Neural cell (in vitro differentiated cells): Measurements from ENCODE around the gene ORM1. TPM values are rescaled to one million over a fixed set of nuclear protein-coding genes. Genes with fewer than 3 reads are reported as not detected.
"Not testable (repeated sequence)": the region's sequence is repeated elsewhere in the genome, so short reads cannot be mapped to it uniquely, and the experiment has no call there.

ENCODE experiments used
- H2AFZ ChIP-seq: fragments of 200-600, 300-800 bp; sonication (generic), shearing (Covaris generic); 2 replicates; pipeline ENCODE4 v1.6.0; 2014; ENCODE audit warnings: low read depth, mild to moderate bottlenecking, antibody characterized with exemption, low read length, moderate library complexity
- H3F3A ChIP-seq: fragments of 200-600 bp; shearing (Covaris generic); 2 replicates; pipeline ENCODE4 v1.6.1; 2016; ENCODE audit warnings: mild to moderate bottlenecking, moderate library complexity, mixed read lengths, antibody characterized with exemption, low read length; ENCODE audit not compliant: insufficient read depth, poor library complexity, severe bottlenecking
- H3K27ac ChIP-seq: fragments of 200-600, 300-800 bp; sonication (generic), shearing (Covaris generic); 2 replicates; pipeline ENCODE4 v1.5.1; 2014; ENCODE audit warnings: mild to moderate bottlenecking, low read length, moderate library complexity
- H3K27me3 ChIP-seq: fragments of 300-800, 200-600 bp; sonication (generic), shearing (Covaris generic); 2 replicates; pipeline ENCODE4 v1.6.0; 2014; ENCODE audit warnings: mild to moderate bottlenecking, low read depth, low read length, moderate library complexity; ENCODE audit not compliant: insufficient read depth
- H3K36me3 ChIP-seq: fragments of 300-800, 200-600 bp; sonication (generic), shearing (Covaris generic); 2 replicates; pipeline ENCODE4 v1.5.1; 2014; ENCODE audit warnings: mild to moderate bottlenecking, antibody characterized with exemption, low read length, moderate library complexity; ENCODE audit not compliant: insufficient read depth
- H3K4me2 ChIP-seq: fragments of 300-800, 200-600 bp; sonication (generic), shearing (Covaris generic); 2 replicates; pipeline ENCODE4 v1.6.0; 2014; ENCODE audit warnings: mild to moderate bottlenecking, low read length
- H3K4me3 ChIP-seq: fragments of 300-800, 200-600 bp; sonication (generic), shearing (Covaris generic); 2 replicates; pipeline ENCODE4 v1.5.1; 2014; ENCODE audit warnings: mild to moderate bottlenecking, low read length, moderate library complexity
- H3K79me2 ChIP-seq: fragments of 200-600 bp; shearing (Covaris generic); replicated peaks from 2 replicates; pipeline ENCODE4 v1.6.0; 2014; ENCODE audit warnings: mild to moderate bottlenecking, low read length, moderate library complexity; ENCODE audit not compliant: insufficient read depth
- H3K9ac ChIP-seq: fragments of 300-800, 200-600 bp; sonication (generic), shearing (Covaris generic); 2 replicates; pipeline ENCODE4 v1.6.1; 2016; ENCODE audit warnings: mild to moderate bottlenecking, low read length, mixed read lengths
- H3K9me2 ChIP-seq: fragments of 200-600 bp; shearing (Covaris generic); 2 replicates; pipeline ENCODE4 v1.6.1; 2016; ENCODE audit warnings: mild to moderate bottlenecking, low read length, mixed read lengths; ENCODE audit not compliant: insufficient read depth
- H3K9me3 ChIP-seq: fragments of 200-600, 300-800 bp; sonication (generic), shearing (Covaris generic); 2 replicates; pipeline ENCODE4 v1.6.1; 2016; ENCODE audit warnings: mild to moderate bottlenecking, mixed run types, low read length, moderate library complexity, mixed read lengths
- H4K20me1 ChIP-seq: fragments of 200-600 bp; shearing (Covaris generic); 2 replicates; pipeline ENCODE4 v1.6.1; 2016; ENCODE audit warnings: mild to moderate bottlenecking, mixed run types; ENCODE audit not compliant: insufficient read depth
- EP300 ChIP-seq: fragments of 450-650 bp; conservative IDR thresholded peaks from 2 replicates; pipeline ENCODE4 v1.6.1; 2014; ENCODE audit warnings: antibody characterized with exemption, mild to moderate bottlenecking, moderate library complexity; ENCODE audit not compliant: poor library complexity, severe bottlenecking
- EZH2 ChIP-seq: fragments of 200-600, 300-800 bp; shearing (Covaris generic), sonication (generic); IDR thresholded peaks from 2 replicates; pipeline ENCODE4 v1.6.1; 2014; ENCODE audit warnings: antibody characterized with exemption, low read length, borderline replicate concordance, mild to moderate bottlenecking; ENCODE audit not compliant: insufficient read depth, poor library complexity, severe bottlenecking
- MXI1 ChIP-seq: fragments of 450-650 bp; conservative IDR thresholded peaks from 2 replicates; pipeline ENCODE4 v1.6.1; 2014; ENCODE audit warnings: antibody characterized with exemption, mild to moderate bottlenecking; ENCODE audit not compliant: poor library complexity, severe bottlenecking
- POLR2AphosphoS5 ChIP-seq: IDR thresholded peaks from 2 replicates; pipeline ENCODE4 v1.6.1; 2012
- RAD21 ChIP-seq: fragments of 450-650 bp; conservative IDR thresholded peaks from 2 replicates; pipeline ENCODE4 v1.6.1; 2014; ENCODE audit warnings: antibody characterized with exemption, mild to moderate bottlenecking, moderate library complexity
- SMC3 ChIP-seq: fragments of 450-650 bp; conservative IDR thresholded peaks from 2 replicates; pipeline ENCODE4 v1.6.1; 2014; ENCODE audit warnings: antibody characterized with exemption, mild to moderate bottlenecking, moderate library complexity; ENCODE audit not compliant: poor library complexity
- TAF1 ChIP-seq: IDR thresholded peaks from 2 replicates; pipeline ENCODE4 v1.6.1; 2012; ENCODE audit warnings: low read depth
- polyA plus RNA-seq: library from polyadenylated mRNA; depleted of rRNA; stranded (reverse); fragments of >200 nt; gene quantifications from 2 replicates; pipeline ENCODE4 v1.2.3, GENCODE V29; 2014
- TF ChIP-seq, protein P1 (sequence below): IDR thresholded peaks from 2 replicates; pipeline ENCODE4 v1.6.1; 2012; ENCODE audit warnings: borderline replicate concordance
- TF ChIP-seq, protein P2 (sequence below): fragments of 450-650 bp; IDR thresholded peaks from 2 replicates; pipeline ENCODE4 v1.5.1; 2014; ENCODE audit warnings: antibody characterized with exemption, mild to moderate bottlenecking, moderate library complexity; ENCODE audit not compliant: poor library complexity, severe bottlenecking

ORM1 gene
- polyA plus RNA-seq, 1 donor from 2014 or later: not detected

DNA sequence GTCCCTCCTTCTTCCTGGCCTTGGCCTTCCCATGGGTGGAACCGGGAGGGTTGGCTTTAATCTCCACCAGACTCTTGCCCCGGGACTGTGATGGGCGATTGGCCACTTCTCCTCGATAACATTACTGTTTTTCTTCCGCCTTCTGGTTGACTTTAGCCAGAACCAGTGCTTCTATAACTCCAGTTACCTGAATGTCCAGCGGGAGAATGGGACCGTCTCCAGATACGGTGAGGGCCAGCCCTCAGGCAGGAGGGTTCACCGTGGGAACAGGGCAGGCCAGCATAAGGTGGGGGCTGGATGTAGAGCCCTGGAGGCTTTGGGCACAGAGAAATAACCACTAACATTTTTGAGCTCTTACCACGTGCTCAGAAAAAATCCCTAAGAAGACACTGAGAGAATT lies 7.7 kb downstream of the ORM1 start:
- no peak overlapping the region for H2AFZ ChIP-seq

DNA sequence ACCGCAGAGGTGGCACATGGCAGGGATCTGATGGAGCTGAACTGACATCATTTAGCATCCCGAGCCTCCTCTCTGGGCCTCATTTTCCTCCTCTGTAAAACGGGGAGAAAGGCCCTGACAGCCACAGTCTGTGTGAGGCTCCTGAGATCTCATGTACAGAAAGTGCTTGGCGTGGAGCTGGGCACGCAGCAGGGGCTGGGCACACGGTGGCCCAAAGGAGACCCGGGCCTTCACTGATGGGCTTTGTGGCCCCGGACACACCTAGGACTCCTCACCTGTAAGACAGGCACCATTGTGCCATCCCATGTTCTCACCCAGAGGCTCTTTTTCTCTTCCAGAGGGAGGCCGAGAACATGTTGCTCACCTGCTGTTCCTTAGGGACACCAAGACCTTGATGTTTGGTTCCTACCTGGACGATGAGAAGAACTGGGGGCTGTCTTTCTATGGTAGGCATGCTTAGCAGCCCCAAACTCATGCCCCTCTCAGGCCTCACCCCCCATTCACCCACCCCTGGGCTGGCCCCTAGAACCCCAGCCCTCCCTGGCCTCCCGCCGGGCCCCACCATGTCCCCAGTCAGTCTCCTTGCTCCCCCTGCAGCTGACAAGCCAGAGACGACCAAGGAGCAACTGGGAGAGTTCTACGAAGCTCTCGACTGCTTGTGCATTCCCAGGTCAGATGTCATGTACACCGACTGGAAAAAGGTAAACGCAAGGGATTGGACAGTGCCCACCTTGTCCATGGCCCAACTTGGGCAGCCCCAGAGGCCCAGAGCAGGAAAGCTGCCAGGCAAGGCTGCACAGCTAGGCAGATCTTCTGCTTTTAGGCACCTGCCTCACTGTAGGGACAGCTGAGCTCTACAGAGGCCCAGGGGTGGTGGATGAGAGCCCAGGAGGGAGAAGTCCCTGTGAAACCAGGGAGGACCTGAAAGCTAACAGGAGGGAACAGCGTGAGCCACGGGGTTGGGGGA lies 8.6 kb downstream of the ORM1 start:
- H3K9me3 ChIP-seq, H3K27me3 ChIP-seq, H3K4me2 ChIP-seq, H3K27ac ChIP-seq, H3K36me3 ChIP-seq, H3F3A ChIP-seq, H3K4me3 ChIP-seq, H2AFZ ChIP-seq, H3K9ac ChIP-seq, H3K79me2 ChIP-seq, H3K9me2 ChIP-seq, H4K20me1 ChIP-seq: not testable (repeated sequence)

More for the DNA sequence above, 7.7 kb downstream of the ORM1 start:
- Histone ChIP-seq H3K36me3 (no peaks in the 10 kb centered on the region), H3K79me2 (no peaks in the 10 kb centered on the region), H3K9me2 (no peaks in the 10 kb centered on the region), H3K4me2 (no peak overlapping the region), H3K27ac (no peak overlapping the region), H3F3A (no peaks in the 10 kb centered on the region), H4K20me1 (no peaks in the 10 kb centered on the region), H3K9me3 (no peaks in the 10 kb centered on the region), H3K4me3 (no peak overlapping the region), H3K9ac (no peak overlapping the region), H3K27me3 (no peaks in the 10 kb centered on the region)
- TF ChIP-seq RAD21: no peak
- no peak for TF ChIP-seq MXI1
- TF ChIP-seq SMC3: no peak
- no peak for TF ChIP-seq EP300
- TF ChIP-seq, protein P1, sequence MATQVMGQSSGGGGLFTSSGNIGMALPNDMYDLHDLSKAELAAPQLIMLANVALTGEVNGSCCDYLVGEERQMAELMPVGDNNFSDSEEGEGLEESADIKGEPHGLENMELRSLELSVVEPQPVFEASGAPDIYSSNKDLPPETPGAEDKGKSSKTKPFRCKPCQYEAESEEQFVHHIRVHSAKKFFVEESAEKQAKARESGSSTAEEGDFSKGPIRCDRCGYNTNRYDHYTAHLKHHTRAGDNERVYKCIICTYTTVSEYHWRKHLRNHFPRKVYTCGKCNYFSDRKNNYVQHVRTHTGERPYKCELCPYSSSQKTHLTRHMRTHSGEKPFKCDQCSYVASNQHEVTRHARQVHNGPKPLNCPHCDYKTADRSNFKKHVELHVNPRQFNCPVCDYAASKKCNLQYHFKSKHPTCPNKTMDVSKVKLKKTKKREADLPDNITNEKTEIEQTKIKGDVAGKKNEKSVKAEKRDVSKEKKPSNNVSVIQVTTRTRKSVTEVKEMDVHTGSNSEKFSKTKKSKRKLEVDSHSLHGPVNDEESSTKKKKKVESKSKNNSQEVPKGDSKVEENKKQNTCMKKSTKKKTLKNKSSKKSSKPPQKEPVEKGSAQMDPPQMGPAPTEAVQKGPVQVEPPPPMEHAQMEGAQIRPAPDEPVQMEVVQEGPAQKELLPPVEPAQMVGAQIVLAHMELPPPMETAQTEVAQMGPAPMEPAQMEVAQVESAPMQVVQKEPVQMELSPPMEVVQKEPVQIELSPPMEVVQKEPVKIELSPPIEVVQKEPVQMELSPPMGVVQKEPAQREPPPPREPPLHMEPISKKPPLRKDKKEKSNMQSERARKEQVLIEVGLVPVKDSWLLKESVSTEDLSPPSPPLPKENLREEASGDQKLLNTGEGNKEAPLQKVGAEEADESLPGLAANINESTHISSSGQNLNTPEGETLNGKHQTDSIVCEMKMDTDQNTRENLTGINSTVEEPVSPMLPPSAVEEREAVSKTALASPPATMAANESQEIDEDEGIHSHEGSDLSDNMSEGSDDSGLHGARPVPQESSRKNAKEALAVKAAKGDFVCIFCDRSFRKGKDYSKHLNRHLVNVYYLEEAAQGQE: no peak
- TF ChIP-seq, protein P2, sequence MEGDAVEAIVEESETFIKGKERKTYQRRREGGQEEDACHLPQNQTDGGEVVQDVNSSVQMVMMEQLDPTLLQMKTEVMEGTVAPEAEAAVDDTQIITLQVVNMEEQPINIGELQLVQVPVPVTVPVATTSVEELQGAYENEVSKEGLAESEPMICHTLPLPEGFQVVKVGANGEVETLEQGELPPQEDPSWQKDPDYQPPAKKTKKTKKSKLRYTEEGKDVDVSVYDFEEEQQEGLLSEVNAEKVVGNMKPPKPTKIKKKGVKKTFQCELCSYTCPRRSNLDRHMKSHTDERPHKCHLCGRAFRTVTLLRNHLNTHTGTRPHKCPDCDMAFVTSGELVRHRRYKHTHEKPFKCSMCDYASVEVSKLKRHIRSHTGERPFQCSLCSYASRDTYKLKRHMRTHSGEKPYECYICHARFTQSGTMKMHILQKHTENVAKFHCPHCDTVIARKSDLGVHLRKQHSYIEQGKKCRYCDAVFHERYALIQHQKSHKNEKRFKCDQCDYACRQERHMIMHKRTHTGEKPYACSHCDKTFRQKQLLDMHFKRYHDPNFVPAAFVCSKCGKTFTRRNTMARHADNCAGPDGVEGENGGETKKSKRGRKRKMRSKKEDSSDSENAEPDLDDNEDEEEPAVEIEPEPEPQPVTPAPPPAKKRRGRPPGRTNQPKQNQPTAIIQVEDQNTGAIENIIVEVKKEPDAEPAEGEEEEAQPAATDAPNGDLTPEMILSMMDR: no peak
- TF ChIP-seq TAF1: no peak
- no peak for TF ChIP-seq EZH2
- TF ChIP-seq POLR2AphosphoS5: no peak

DNA sequence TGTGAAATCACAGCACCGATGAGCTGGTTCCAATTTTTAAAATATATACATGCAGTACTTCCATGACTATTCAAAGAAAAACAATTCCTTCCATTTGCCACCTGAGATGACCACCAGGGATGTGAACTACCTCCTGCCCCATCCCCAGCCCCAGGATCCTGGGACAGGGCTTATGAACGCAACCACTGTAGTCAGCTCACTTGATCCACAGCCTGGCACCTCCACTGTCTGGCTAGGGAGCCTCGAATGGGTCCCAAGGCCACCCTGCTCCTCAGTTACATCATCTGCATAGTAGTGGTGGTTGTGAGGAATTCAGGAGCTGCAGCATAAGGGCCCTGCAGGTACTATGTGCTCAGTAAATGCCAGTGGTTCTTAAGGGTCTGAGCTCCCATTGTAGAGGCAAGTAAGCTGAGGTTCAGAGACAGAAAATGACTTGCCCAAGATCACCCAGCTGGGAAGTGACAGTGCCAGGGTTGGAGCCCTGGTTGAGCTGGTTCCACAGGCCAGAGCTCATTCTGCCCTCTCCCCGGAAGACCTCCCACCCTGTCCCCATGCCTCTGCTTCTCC lies 9.7 kb downstream of the ORM1 start:
- not testable (repeated sequence) for H3K36me3 ChIP-seq, H3K4me3 ChIP-seq, H3F3A ChIP-seq, H3K4me2 ChIP-seq, H3K79me2 ChIP-seq, H4K20me1 ChIP-seq, H2AFZ ChIP-seq, H3K9me2 ChIP-seq, H3K27me3 ChIP-seq, H3K9ac ChIP-seq, H3K9me3 ChIP-seq, H3K27ac ChIP-seq

DNA sequence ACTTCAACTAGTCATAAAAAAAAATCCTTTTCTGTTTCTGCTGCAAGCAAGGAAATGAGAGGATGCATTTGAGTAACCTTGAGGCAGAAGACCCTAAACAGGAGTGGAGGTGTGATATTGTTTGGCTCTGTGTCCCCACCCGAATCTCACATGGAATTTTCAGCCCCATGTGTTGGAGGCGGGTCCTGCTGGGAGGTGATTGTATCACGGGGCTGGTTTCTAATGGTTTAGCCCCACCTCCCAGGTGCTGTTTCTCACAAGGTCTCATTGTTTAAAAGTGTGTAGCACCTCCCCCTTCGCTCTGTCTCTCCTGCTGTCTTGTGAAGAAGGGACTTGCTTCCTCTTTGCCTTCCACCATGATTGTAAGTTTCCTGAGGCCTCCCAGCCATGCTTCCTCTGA lies 10.8 kb downstream of the ORM1 start:
- not testable (repeated sequence) for H3K9me3 ChIP-seq, H3K9ac ChIP-seq, H3K4me2 ChIP-seq, H3K9me2 ChIP-seq, H3K79me2 ChIP-seq, H3K27me3 ChIP-seq, H3K4me3 ChIP-seq, H3K36me3 ChIP-seq, H3F3A ChIP-seq, H4K20me1 ChIP-seq, H2AFZ ChIP-seq, H3K27ac ChIP-seq
